K562 (cell line): Measurements from ENCODE around the gene DPT. TPM values are rescaled to one million over a fixed set of nuclear protein-coding genes. Genes with fewer than 3 reads are reported as not detected.

Experiments
- KHSRP ChIP-seq: fragments of 450-650 bp; IDR thresholded peaks from 2 replicates; pipeline ENCODE4 v1.6.1; 2017
- MEF2D ChIP-seq: conservative IDR thresholded peaks from 2 replicates; pipeline ENCODE4 v1.6.1; 2016; ENCODE audit warnings: low read depth, missing genetic modification characterization, missing compliant biosample characterization
- NBN ChIP-seq: fragments of 450-650 bp; IDR thresholded peaks from 2 replicates; pipeline ENCODE4 v1.6.1; 2016; ENCODE audit warnings: low read depth, mild to moderate bottlenecking
- NR4A1 ChIP-seq, 2 experiments: fragments of 250-450 bp in 1 of 2; fragments of 450-650 bp in 1 of 2; sonication (Bioruptor Pico) in 1 of 2; IDR thresholded peaks; 2 replicates each; pipeline versions ENCODE4 v1.4.0 to v1.6.1; 2016 to 2020; ENCODE audit warnings: mild to moderate bottlenecking in 2 of 2, missing compliant biosample characterization in 1 of 2, missing genetic modification characterization in 1 of 2, moderate library complexity in 1 of 2
- RFX7 ChIP-seq: fragments of 250-450 bp; sonication (Bioruptor Pico); IDR thresholded peaks from 2 replicates; pipeline ENCODE4 v1.5.1; 2021; ENCODE audit warnings: mild to moderate bottlenecking
- SMC3 ChIP-seq: conservative IDR thresholded peaks from 2 replicates; pipeline ENCODE4 v1.6.1; 2011; ENCODE audit warnings: low read depth, low read length, improper control_type of control experiment; ENCODE audit not compliant: insufficient read depth
- TCF3 ChIP-seq: sonication (generic); formaldehyde crosslinking; IDR thresholded peaks from 2 replicates; pipeline ENCODE4 v1.4.0; 2020; ENCODE audit warnings: mild to moderate bottlenecking, missing genetic modification reagents
- ZBED1 ChIP-seq: IDR thresholded peaks from 2 replicates; pipeline ENCODE4 v1.6.1; 2014
- ZNF41 ChIP-seq: fragments of 250-450 bp; sonication (Bioruptor Pico); conservative IDR thresholded peaks from 2 replicates; pipeline ENCODE4 v1.4.0; 2020; ENCODE audit warnings: mild to moderate bottlenecking
- ZNF444 ChIP-seq: fragments of 250-450 bp; sonication (Bioruptor Pico); IDR thresholded peaks from 2 replicates; pipeline ENCODE4 v1.4.0; 2020; ENCODE audit warnings: mild to moderate bottlenecking, moderate library complexity
- ZNF609 ChIP-seq: sonication (generic); formaldehyde crosslinking; IDR thresholded peaks from 2 replicates; pipeline ENCODE4 v1.8.1; 2023; ENCODE audit warnings: missing genetic modification reagents, mild to moderate bottlenecking, borderline replicate concordance
- ZNF830 ChIP-seq: fragments of 250-450 bp; sonication (Bioruptor Pico); IDR thresholded peaks from 2 replicates; pipeline ENCODE4 v1.5.0; 2021; ENCODE audit warnings: mild to moderate bottlenecking
- polyA plus RNA-seq, 8 experiments: library from polyadenylated mRNA; depleted of rRNA in 4 of 8; stranded (reverse) in 5 of 8; unstranded in 3 of 8; fragments of >200 nt; fragmentation: Nextera tagmentation in 2 of 8; fragmentation: Illumina TruSeq in 1 of 8; extraction: Ambion mirVana in 2 of 8; extraction: Trizol in 1 of 8; gene quantifications; 2 replicates each; pipeline versions ENCODE4 v1.2.1 to v1.2.3, GENCODE V29; 2011 to 2014; ENCODE audit warnings: inconsistent platforms in 1 of 8, missing spikeins in 1 of 8
- total RNA-seq, 7 experiments: library from RNA; depleted of rRNA in 6 of 7; stranded (reverse); fragments of >200 nt in 6 of 7; fragmentation: Illumina TruSeq in 2 of 7; extraction: Trizol in 2 of 7; gene quantifications; 2 replicates each; pipeline versions ENCODE4 v1.2.1 to v1.2.3, GENCODE V29; 2011 to 2021; ENCODE audit warnings: low replicate concordance in 1 of 7
- TF ChIP-seq, protein P1 (sequence below), 2 experiments: fragments of 450-650 bp; IDR thresholded peaks; 2 replicates each; pipeline ENCODE4 v1.6.1; 2016; ENCODE audit warnings: mild to moderate bottlenecking in 2 of 2, borderline replicate concordance in 1 of 2, low read depth in 1 of 2, moderate library complexity in 1 of 2
- TF ChIP-seq, protein P2 (sequence below): sonication (generic); formaldehyde crosslinking; IDR thresholded peaks from 2 replicates; pipeline ENCODE4 v1.4.0; 2020; ENCODE audit warnings: mild to moderate bottlenecking, missing genetic modification reagents

Gene DPT
- total and polyA plus RNA-seq, 9 of the 15 experiments (the other 6 are each of a cell fraction or from before 2014, with no cell fraction given), result not detected

GRCh38 chr1:168691541-168691940, 37.5 kb downstream of the DPT start (continued):
- TF ChIP-seq ZNF609 (CRISPR knock-in tag) (no peak), MEF2D (tag) (no peak), TCF3 (CRISPR knock-in tag) (no peak), NR4A1 (CRISPR knock-in tag; IDR thresholded peaks at IDR 0.05) (no peak), NR4A1 (tag; IDR thresholded peaks at IDR 0.05) (no peak), KHSRP (no peak), SMC3 (no peak), ZNF830 (CRISPR knock-in tag) (no peak), ZNF41 (no peak), NBN (no peak), ZNF444 (CRISPR knock-in tag) (no peak), RFX7 (no peak), ZBED1 (no peak)
- TF ChIP-seq, protein P1, sequence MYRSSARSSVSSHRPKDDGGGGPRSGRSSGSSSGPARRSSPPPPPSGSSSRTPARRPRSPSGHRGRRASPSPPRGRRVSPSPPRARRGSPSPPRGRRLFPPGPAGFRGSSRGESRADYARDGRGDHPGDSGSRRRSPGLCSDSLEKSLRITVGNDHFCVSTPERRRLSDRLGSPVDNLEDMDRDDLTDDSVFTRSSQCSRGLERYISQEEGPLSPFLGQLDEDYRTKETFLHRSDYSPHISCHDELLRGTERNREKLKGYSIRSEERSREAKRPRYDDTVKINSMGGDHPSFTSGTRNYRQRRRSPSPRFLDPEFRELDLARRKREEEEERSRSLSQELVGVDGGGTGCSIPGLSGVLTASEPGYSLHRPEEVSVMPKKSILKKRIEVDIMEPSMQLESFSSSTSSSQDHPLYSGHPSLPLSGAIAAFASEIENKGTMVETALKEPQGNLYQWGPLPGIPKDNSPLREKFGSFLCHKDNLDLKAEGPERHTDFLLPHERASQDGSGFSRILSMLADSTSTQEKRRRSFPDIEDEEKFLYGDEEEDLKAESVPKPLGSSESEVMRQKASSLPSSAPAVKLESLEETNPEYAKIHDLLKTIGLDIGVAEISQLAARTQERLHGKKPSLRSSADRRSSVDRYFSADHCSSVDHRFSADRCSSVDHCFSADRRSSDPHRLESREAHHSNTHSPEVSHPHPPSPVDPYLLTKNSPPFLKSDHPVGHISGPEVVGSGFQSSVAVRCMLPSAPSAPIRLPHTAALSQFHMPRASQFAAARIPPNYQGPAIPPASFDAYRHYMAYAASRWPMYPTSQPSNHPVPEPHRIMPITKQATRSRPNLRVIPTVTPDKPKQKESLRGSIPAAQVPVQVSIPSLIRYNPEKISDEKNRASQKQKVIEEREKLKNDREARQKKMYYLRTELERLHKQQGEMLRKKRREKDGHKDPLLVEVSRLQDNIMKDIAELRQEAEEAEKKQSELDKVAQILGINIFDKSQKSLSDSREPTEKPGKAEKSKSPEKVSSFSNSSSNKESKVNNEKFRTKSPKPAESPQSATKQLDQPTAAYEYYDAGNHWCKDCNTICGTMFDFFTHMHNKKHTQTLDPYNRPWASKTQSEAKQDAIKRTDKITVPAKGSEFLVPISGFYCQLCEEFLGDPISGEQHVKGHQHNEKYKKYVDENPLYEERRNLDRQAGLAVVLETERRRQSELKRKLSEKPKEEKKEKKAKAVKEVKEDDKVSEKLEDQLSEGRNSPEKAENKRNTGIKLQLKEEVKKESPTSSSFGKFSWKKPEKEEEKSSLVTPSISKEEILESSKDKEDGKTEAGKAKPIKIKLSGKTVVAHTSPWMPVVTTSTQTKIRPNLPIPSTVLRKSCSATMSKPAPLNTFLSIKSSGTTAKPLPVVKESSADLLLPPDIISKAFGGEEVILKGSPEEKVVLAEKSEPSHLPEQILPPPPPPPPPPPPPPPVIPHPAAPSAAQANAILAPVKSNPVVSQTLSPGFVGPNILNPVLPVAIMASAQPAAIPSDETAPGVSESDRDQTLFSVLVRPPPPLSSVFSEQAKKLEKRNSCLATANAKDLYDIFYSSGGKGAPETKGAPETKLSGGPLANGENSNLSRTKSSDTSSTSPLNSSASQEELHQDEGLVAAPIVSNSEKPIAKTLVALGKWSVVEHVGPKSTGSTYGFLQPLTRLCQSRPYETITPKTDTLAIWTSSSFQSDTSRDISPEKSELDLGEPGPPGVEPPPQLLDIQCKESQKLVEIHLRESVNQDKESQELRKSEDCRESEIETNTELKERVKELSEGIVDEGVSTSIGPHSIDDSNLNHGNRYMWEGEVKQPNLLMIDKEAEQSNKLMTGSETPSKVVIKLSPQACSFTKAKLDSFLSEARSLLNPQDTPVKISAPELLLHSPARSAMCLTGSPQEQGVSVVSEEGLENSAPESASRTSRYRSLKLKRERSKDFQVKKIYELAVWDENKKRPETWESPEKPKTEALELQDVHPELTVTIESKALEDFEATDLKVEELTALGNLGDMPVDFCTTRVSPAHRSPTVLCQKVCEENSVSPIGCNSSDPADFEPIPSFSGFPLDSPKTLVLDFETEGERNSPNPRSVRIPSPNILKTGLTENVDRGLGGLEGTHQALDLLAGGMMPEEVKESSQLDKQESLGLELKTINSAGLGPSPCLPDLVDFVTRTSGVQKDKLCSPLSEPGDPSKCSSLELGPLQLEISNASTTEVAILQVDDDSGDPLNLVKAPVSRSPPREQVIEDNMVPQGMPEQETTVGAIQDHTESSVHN (IDR thresholded peaks at IDR 0.05; ENCODE audit: borderline replicate concordance in 1 of 2, low read depth in 1 of 2), result no peak
- TF ChIP-seq, protein P2, sequence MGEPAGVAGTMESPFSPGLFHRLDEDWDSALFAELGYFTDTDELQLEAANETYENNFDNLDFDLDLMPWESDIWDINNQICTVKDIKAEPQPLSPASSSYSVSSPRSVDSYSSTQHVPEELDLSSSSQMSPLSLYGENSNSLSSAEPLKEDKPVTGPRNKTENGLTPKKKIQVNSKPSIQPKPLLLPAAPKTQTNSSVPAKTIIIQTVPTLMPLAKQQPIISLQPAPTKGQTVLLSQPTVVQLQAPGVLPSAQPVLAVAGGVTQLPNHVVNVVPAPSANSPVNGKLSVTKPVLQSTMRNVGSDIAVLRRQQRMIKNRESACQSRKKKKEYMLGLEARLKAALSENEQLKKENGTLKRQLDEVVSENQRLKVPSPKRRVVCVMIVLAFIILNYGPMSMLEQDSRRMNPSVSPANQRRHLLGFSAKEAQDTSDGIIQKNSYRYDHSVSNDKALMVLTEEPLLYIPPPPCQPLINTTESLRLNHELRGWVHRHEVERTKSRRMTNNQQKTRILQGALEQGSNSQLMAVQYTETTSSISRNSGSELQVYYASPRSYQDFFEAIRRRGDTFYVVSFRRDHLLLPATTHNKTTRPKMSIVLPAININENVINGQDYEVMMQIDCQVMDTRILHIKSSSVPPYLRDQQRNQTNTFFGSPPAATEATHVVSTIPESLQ (CRISPR knock-in tag), result no peak
- TF ChIP-seq, all 486 proteins: peak for 0
